Esophagus (tissue), 2 donors: ENCODE measurements around the gene LENG1. TPM values are rescaled to one million over a fixed set of nuclear protein-coding genes. Genes with fewer than 3 reads are reported as not detected.

Experiments
- H3K27ac ChIP-seq, 2 donors: one replicate each; pipeline ENCODE4 v1.5.1; 2013; ENCODE audit warnings: low read depth in 2 of 2, mild to moderate bottlenecking in 2 of 2, inconsistent platforms in 1 of 2, low read length in 1 of 2, moderate library complexity in 1 of 2
- H3K27me3 ChIP-seq, 2 donors: one replicate each; pipeline ENCODE4 v1.6.1; 2013; ENCODE audit warnings: low read length in 2 of 2, control low read depth in 1 of 2, mild to moderate bottlenecking in 1 of 2; ENCODE audit not compliant: insufficient read depth in 2 of 2, control insufficient read depth in 1 of 2
- H3K36me3 ChIP-seq, 2 donors: one replicate each; pipeline ENCODE4 v1.6.1; 2013; ENCODE audit warnings: low read length in 1 of 2; ENCODE audit not compliant: control insufficient read depth in 2 of 2, insufficient read depth in 2 of 2
- H3K4me1 ChIP-seq, 2 donors: one replicate each; pipeline ENCODE4 v1.6.1; 2013; ENCODE audit warnings: low read length in 1 of 2; ENCODE audit not compliant: control insufficient read depth in 2 of 2, insufficient read depth in 2 of 2
- H3K4me3 ChIP-seq, 2 donors: one replicate each; pipeline ENCODE4 v1.5.1; 2013; ENCODE audit warnings: low read length in 2 of 2, mild to moderate bottlenecking in 2 of 2, low read depth in 1 of 2, moderate library complexity in 1 of 2
- H3K9me3 ChIP-seq, 2 donors: one replicate each; pipeline ENCODE4 v1.6.1; 2013; ENCODE audit warnings: mild to moderate bottlenecking in 2 of 2, low read depth in 1 of 2, low read length in 1 of 2, moderate library complexity in 1 of 2; ENCODE audit not compliant: control insufficient read depth in 2 of 2, insufficient read depth in 1 of 2
- WGBS, 2 donors: extraction: QIAGEN DNeasy Blood & Tissue Kit; methylation state at CpG; one replicate each; pipeline ENCODE4 v1.1.7; 2013; 5-methylcytosine and 5-hydroxymethylcytosine counted together
- polyA plus RNA-seq, 2 donors: library from polyadenylated mRNA; stranded (reverse); fragments of 200-250 nt; gene quantifications; one replicate each; pipeline ENCODE4 v1.2.3, GENCODE V29; 2013
- donor health status: healthy with polysubstance abuse.
- donor health status: Bipolar disorder and iron deficiency.

LENG1 gene
- polyA plus RNA-seq, 2 donors, result 4.9 to 7.0 TPM

GRCh38 chr19:54121259-54121658 is 38.3 kb downstream of the LENG1 start:
- Histone ChIP-seq H3K4me3 (no peak overlapping the region), H3K36me3 (peaks cover 18 to 54% of the 10 kb centered on the region in 2 donors), H3K4me1 (peaks cover 4% of the 10 kb centered on the region in 2 donors), H3K27ac (no peak overlapping the region), H3K9me3 (no peaks in the 10 kb centered on the region), H3K27me3 (no peaks in the 10 kb centered on the region)
- 90 to 91% methylated on average over 10 of the region's 10 CpGs for WGBS, 2 donors

GRCh38 chr19:54115109-54116063 is 44.1 kb downstream of the LENG1 start, which contains the start of the genes PRPF31 and TFPT:
TSS of gene PRPF31 (plus strand) at chr19:54115754. CDS start at chr19:54118279, 2,525 bp downstream.
TSS of gene TFPT (minus strand) at chr19:54115657. CDS start at chr19:54115269, 388 bp downstream.
- WGBS, 2 donors, result 0 to 1% methylated on average over 60 of the region's 60 CpGs
- Histone ChIP-seq H3K4me3 (peak within 1 kb of the TSS; percentile 73 to 90), H3K27ac (peak within 1 kb of the TSS; percentile 92 to 98), H3K4me1 (peaks cover 7 to 14% of the 10 kb centered on the region in 2 donors), H3K9me3 (no peaks in the 10 kb centered on the region), H3K36me3 (peaks cover 0 to 20% of the 10 kb centered on the region in 2 donors), H3K27me3 (no peaks in the 10 kb centered on the region)

GRCh38 chr19:54114340-54115108 is 45.0 kb downstream of the LENG1 start:
- WGBS, 2 donors, result 21 to 22% methylated on average over 28 of the region's 28 CpGs
- peak overlapping the region; percentile 92 to 98 for H3K27ac ChIP-seq
- no peaks in the 10 kb centered on the region for H3K9me3 ChIP-seq
- peak overlapping the region; percentile 73 to 90 for H3K4me3 ChIP-seq
- peaks cover 7 to 14% of the 10 kb centered on the region in 2 donors for H3K4me1 ChIP-seq
- no peaks in the 10 kb centered on the region for H3K27me3 ChIP-seq
- peaks cover 0 to 23% of the 10 kb centered on the region in 2 donors for H3K36me3 ChIP-seq

GRCh38 chr19:54109651-54110050 is 49.9 kb downstream of the LENG1 start:
- peaks cover 3 to 8% of the 10 kb centered on the region in 2 donors for H3K4me1 ChIP-seq
- H3K9me3 ChIP-seq, result no peaks in the 10 kb centered on the region
- no peaks in the 10 kb centered on the region for H3K27me3 ChIP-seq
- WGBS, 2 donors, result 74 to 78% methylated on average over 6 of the region's 6 CpGs
- H3K36me3 ChIP-seq, result peaks cover 4 to 48% of the 10 kb centered on the region in 2 donors
- no peak overlapping the region for H3K4me3 ChIP-seq
- no peak overlapping the region for H3K27ac ChIP-seq

- Histone ChIP-seq H3K36me3 (peaks cover 4 to 45% of the 10 kb centered on the region in 2 donors), H3K27ac (no peak overlapping the region), H3K4me1 (no peaks in the 10 kb centered on the region), H3K27me3 (no peaks in the 10 kb centered on the region), H3K9me3 (no peaks in the 10 kb centered on the region), H3K4me3 (no peak overlapping the region)
- WGBS, 2 donors, result 75 to 81% methylated on average over 7 of the region's 7 CpGs
These were observed 51.0 kb downstream of the LENG1 start for GRCh38 chr19:54108496-54108895.

- Histone ChIP-seq H3K27me3 (no peaks in the 10 kb centered on the region), H3K36me3 (peaks cover 4 to 45% of the 10 kb centered on the region in 2 donors), H3K4me3 (no peak overlapping the region), H3K27ac (no peak overlapping the region), H3K9me3 (no peaks in the 10 kb centered on the region), H3K4me1 (no peaks in the 10 kb centered on the region)
- 79 to 82% methylated on average over 19 to 21 of the region's 21 CpGs for WGBS, 2 donors
These were observed 51.5 kb downstream of the LENG1 start for GRCh38 chr19:54107876-54108490.

GRCh38 chr19:54106716-54107115 is 52.8 kb downstream of the LENG1 start:
- no peak overlapping the region for H3K27ac ChIP-seq
- no peak overlapping the region for H3K4me3 ChIP-seq
- peaks cover 4 to 45% of the 10 kb centered on the region in 2 donors for H3K36me3 ChIP-seq
- no peaks in the 10 kb centered on the region for H3K4me1 ChIP-seq
- H3K9me3 ChIP-seq, result no peaks in the 10 kb centered on the region
- H3K27me3 ChIP-seq, result no peaks in the 10 kb centered on the region
- 84% methylated on average over 15 of the region's 15 CpGs for WGBS, 2 donors

- Histone ChIP-seq H3K4me1 (no peaks in the 10 kb centered on the region), H3K4me3 (no peak overlapping the region), H3K9me3 (no peaks in the 10 kb centered on the region), H3K27me3 (no peaks in the 10 kb centered on the region), H3K27ac (no peak overlapping the region), H3K36me3 (peaks cover 4 to 43% of the 10 kb centered on the region in 2 donors)
- WGBS, 2 donors, result 91 to 94% methylated on average over 10 of the region's 10 CpGs
These were observed 53.7 kb downstream of the LENG1 start for GRCh38 chr19:54105796-54106195.
